Left lung (tissue), 10 donors: ENCODE results near the gene SLX9. TPM values are rescaled to one million over a fixed set of nuclear protein-coding genes. Genes with fewer than 3 reads are reported as not detected.

Experiments
- ATAC-seq: fragments of 200-7000 bp; cut with Tn5 transposase; one replicate; pipeline ENCODE4 v1.9.1; 2020; ENCODE audit warnings: moderate library complexity
- DNase-seq, 4 donors: peaks; one replicate each; pipeline ENCODE4 v3.0.0-alpha.2; 2013 to 2020
- H3K27ac ChIP-seq, 2 donors: fragments of 200-600 bp; sonication (generic) in 1 of 2; one replicate each; pipeline versions ENCODE4 v1.5.0 to v1.8.0; 2020 to 2021
- H3K27me3 ChIP-seq, 2 donors: fragments of 200-600 bp; sonication (generic) in 1 of 2; one replicate each; pipeline versions ENCODE4 v1.5.0 to v1.8.0; 2020 to 2021
- H3K36me3 ChIP-seq, 2 donors: fragments of 200-600 bp; sonication (generic) in 1 of 2; one replicate each; pipeline versions ENCODE4 v1.5.0 to v1.8.0; 2020 to 2021
- H3K4me1 ChIP-seq, 2 donors: fragments of 200-600 bp; one replicate each; pipeline ENCODE4 v1.8.0; 2021
- H3K4me3 ChIP-seq, 2 donors: fragments of 200-600 bp; sonication (generic) in 1 of 2; one replicate each; pipeline versions ENCODE4 v1.5.0 to v1.8.0; 2020 to 2021; ENCODE audit warnings: mild to moderate bottlenecking in 1 of 2
- H3K9me3 ChIP-seq, 2 donors: fragments of 200-600 bp; sonication (generic) in 1 of 2; one replicate each; pipeline versions ENCODE4 v1.5.0 to v1.8.0; 2020 to 2021
- intact Hi-C, 2 donors: fragments of 100-400 bp; cut with DNase I; formaldehyde crosslinking; loops; one replicate each; pipeline versions ENCODE4 v1.11.2 to v1.14.2; 2022
- polyA plus RNA-seq, 6 donors: library from polyadenylated mRNA; unstranded; fragments of 120-200 nt; gene quantifications; one replicate each; pipeline ENCODE4 v1.2.1, GENCODE V29; 2013; ENCODE audit not compliant: insufficient read length in 6 of 6
- total RNA-seq, 2 donors: library from RNA; stranded (reverse); fragmentation: NEBNext Ultra II Directional; extraction: Animal tissue kit (Norgen Biotek cat#: 25700); gene quantifications; one replicate each; pipeline ENCODE4 v1.2.1, GENCODE V29; 2021
- TF ChIP-seq, protein P1 (sequence below), 2 donors: fragments of 200-600 bp; sonication (generic) in 1 of 2; IDR thresholded peaks; one replicate each; pipeline versions ENCODE4 v1.5.0 to v1.8.0; 2021; ENCODE audit warnings: antibody characterized with exemption in 2 of 2
- donor health status: DM: no; HTN: yes; CAD: no.
- donor health status: DM: no; HTN: no; CAD: no.

Gene SLX9
- total and polyA plus RNA-seq, 8 donors, result 11.5 to 29.6 (median 16.2) TPM

DNA sequence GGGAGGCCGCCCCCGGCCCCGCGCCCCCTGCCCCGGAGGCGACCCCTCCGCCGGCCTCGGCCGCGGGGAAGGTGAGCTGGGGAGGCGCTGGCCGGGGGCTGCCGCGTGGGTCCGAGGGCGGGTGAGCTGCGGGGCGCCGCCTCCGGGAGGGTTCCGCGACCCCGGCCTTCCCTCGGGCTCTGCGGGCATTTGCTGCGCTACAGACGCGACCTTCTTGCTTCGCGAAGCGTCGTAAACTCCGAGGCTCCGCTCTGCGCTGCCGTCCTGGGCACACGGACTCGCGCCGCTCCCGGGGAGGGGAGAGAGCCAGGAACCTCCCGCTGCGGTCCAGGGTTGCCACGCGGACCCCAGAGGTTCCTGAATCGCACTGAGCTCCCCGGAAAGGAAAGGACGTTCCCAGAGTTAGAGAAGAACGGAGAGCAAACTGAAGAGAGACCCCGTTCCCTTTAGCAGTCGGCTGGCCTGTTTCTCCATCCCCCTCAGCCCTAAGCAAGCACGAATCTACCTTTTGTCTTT lies 345 bp downstream of the SLX9 start:
- Histone ChIP-seq H3K9me3 (no peaks in the 10 kb centered on the region), H3K27ac (peak overlapping the region in 1 of 2 donors; percentile 33), H3K27me3 (peaks cover 0 to 4% of the 10 kb centered on the region in 2 donors), H3K4me1 (peaks cover 4 to 31% of the 10 kb centered on the region in 2 donors), H3K36me3 (peaks cover 0 to 20% of the 10 kb centered on the region in 2 donors), H3K4me3 (peak overlapping the region; percentile 93 to 94)
- TF ChIP-seq, protein P1, sequence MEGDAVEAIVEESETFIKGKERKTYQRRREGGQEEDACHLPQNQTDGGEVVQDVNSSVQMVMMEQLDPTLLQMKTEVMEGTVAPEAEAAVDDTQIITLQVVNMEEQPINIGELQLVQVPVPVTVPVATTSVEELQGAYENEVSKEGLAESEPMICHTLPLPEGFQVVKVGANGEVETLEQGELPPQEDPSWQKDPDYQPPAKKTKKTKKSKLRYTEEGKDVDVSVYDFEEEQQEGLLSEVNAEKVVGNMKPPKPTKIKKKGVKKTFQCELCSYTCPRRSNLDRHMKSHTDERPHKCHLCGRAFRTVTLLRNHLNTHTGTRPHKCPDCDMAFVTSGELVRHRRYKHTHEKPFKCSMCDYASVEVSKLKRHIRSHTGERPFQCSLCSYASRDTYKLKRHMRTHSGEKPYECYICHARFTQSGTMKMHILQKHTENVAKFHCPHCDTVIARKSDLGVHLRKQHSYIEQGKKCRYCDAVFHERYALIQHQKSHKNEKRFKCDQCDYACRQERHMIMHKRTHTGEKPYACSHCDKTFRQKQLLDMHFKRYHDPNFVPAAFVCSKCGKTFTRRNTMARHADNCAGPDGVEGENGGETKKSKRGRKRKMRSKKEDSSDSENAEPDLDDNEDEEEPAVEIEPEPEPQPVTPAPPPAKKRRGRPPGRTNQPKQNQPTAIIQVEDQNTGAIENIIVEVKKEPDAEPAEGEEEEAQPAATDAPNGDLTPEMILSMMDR (IDR thresholded peaks at IDR 0.05), result no peak
- ATAC-seq (peak; percentile 29), DNase-seq (no peak)
- intact Hi-C loops, result no loop called here

DNA sequence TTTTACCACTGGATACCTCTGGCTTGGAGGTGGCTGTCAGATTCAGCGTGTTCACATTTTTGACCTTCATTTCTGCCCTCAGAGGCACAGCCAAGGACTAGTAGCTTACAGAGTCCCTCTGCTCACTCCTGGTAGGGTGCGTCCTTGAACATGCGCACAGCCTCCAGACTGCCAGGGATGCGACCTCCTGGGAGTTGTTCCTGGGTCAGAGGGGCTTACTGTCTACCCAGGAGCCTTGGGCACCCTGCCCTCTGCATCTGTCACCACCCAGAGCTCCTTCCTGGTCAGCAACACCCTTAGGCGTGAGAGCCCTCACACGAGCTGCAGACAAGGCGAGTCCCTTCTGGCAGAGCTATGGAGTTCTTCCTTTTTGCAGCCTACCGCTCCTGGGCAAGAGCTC lies 1.7 kb downstream of the SLX9 start:
- Histone ChIP-seq H3K36me3 (peaks cover 0 to 33% of the 10 kb centered on the region in 2 donors), H3K4me1 (peaks cover 4 to 31% of the 10 kb centered on the region in 2 donors), H3K27ac (no peak overlapping the region), H3K27me3 (no peaks in the 10 kb centered on the region), H3K4me3 (no peak overlapping the region), H3K9me3 (no peaks in the 10 kb centered on the region)
- DNase-seq, result no peak
- no peak for ATAC-seq
- intact Hi-C loops, result no loop called here
- TF ChIP-seq, protein P1 (IDR thresholded peaks at IDR 0.05), result no peak

DNA sequence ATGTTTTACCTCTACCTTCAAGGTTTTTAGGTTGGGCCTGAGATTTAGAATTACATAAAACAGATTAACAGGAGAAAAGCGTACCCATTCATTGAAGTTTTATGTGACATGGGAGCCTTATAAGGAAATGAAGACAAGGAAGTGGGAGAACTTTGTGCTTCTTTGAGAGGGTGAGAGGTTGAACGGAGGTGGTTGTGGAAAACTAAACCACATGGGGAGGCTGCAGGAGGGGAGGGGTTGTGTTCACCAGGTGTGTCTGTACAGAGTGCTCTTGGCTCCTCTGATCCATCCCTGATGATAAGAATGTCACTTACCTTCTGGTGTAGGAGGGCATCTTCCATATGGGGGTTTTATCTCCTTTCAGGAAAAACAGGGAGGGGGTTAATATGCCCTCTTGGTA lies 2.7 kb downstream of the SLX9 start:
- Histone ChIP-seq H3K27ac (no peak overlapping the region), H3K9me3 (no peaks in the 10 kb centered on the region), H3K27me3 (no peaks in the 10 kb centered on the region), H3K4me3 (no peak overlapping the region), H3K4me1 (peaks cover 4 to 31% of the 10 kb centered on the region in 2 donors), H3K36me3 (peaks cover 0 to 43% of the 10 kb centered on the region in 2 donors)
- DNase-seq (no peak), ATAC-seq (no peak)
- TF ChIP-seq, protein P1 (IDR thresholded peaks at IDR 0.05), result no peak
- intact Hi-C loops, result no loop called here

DNA sequence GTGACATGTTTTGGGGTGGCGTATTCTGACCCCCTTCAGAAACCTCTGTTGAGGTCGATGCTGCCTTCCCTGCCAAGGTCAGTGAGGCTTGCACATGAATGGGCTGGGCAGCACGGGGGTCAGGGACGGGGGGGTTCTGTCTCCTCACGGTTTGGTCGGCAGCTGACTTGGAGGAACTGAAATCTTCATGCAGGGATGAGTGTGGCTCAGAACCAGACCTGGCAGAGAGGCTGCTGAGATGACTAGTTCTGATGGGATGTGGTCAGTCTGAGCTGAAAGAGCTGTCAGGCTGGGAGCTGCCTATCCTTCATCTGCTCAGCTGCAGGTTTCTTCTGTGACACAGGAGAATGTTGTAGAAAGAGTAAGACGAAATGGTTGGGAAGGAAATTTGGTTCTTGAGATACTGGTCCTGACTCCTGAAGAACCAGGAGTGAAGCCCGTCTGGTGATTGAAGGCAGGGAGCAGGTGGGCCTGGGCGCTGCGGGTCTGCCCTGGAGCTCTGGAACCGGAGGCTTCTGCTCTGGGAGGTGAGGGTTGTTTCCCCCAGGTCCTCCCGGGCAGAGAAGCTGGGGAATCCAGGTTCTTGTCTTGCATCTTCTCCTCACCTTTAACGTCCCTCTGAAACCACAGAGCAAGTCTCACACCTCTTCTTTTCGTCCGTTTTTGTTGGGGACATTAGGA lies 3.3 kb downstream of the SLX9 start:
- ATAC-seq (no peak), DNase-seq (no peak)
- no peak overlapping the region for H3K4me3 ChIP-seq
- intact Hi-C loops, result no loop called here
- no peaks in the 10 kb centered on the region for H3K9me3 ChIP-seq
- no peak overlapping the region for H3K27ac ChIP-seq
- TF ChIP-seq, protein P1 (IDR thresholded peaks at IDR 0.05), result no peak
- no peaks in the 10 kb centered on the region for H3K27me3 ChIP-seq
- H3K4me1 ChIP-seq, result peaks cover 4 to 31% of the 10 kb centered on the region in 2 donors
- H3K36me3 ChIP-seq, result peaks cover 0 to 46% of the 10 kb centered on the region in 2 donors

DNA sequence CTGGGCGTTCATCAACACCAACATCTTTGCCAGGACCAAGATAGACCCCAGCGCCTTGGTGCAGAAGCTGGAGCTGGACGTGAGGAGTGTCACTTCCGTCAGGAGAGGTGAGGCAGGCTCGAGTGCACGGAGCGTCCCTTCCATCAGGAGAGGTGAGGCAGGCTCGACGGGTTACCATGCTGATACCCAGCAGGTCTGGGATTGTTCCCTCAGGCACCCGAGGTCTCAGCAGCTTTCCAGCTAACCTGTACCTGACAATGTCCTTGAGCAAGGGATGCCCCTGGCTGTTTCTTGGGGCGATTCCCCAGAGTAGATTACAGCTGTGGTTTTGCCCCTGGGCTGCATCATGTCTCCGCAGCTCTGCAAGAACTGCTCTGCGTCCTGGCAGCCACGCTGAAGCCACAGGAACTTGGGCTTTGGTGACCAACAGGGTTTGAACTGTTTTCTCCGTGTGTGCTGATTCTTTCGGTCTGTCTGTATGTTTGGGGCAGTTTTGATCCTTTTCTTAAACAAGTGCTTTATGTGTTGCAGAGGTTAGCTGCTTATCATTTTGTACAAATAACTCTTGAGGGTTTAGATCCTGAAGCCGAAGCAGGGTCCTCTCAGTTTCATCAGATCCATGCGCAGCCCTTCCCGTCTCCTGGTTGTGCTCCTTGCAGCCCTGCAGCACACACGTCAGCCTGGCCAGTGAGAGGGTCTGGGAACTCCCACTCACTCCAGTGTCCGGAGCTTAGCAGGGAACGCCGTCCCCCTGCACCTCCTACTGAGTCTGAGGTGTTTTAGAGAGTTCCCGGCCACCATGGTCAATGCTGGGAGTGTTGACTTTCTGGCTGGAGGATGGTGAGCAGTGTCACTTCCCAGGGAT lies 4.1 kb downstream of the SLX9 start:
- no peaks in the 10 kb centered on the region for H3K27me3 ChIP-seq
- intact Hi-C loops, result no loop called here
- no peaks in the 10 kb centered on the region for H3K9me3 ChIP-seq
- ATAC-seq (no peak), DNase-seq (peak in 1 of 4 donors; percentile 69)
- no peak overlapping the region for H3K4me3 ChIP-seq
- H3K36me3 ChIP-seq, result peaks cover 0 to 46% of the 10 kb centered on the region in 2 donors
- H3K4me1 ChIP-seq, result peaks cover 4 to 29% of the 10 kb centered on the region in 2 donors
- H3K27ac ChIP-seq, result no peak overlapping the region
- TF ChIP-seq, protein P1 (IDR thresholded peaks at IDR 0.05), result no peak
